GM11168 (cell line): ENCODE data around the gene IL22RA2.

Experiments
- in situ Hi-C: fragments of 300-500 bp; cut with MboI; formaldehyde crosslinking; loops from one replicate; pipeline ENCODE4 v1.12.0; 2022; ENCODE audit warnings: low sequenced_read_pairs; ENCODE audit not compliant: unreplicated experiment

Gene IL22RA2

DNA sequence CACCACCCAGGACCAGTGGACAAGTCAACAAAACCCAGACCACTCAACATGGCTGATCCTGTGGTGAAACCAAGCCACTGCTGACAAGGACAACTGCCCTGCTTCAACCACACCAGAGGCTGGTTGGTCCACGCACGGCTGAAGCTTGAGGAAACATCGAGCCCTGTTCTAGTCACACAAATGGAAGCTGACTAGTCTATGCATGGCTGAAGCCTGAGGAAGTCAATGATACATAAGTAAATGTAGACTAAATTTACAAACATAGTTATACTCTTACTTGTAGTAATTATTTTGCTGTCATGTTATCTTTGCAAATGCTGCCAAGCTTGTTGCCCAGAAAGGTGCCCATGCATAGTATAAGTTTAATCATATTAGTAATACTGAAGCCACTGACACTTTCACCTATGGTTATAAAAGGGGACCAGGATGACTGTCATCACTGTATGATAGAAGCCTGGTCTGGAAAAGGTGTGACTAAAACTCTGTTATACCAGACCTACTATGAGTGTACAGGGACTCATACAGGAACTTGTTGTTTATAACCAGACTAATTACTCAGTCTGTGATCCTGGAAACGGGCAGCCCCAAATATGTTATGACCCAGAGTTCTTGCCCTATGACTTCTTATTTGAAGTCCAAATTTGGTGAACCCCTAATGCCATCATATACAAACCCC lies 5.6 kb downstream of the IL22RA2 start:
- in situ Hi-C loops = no loop called here

DNA sequence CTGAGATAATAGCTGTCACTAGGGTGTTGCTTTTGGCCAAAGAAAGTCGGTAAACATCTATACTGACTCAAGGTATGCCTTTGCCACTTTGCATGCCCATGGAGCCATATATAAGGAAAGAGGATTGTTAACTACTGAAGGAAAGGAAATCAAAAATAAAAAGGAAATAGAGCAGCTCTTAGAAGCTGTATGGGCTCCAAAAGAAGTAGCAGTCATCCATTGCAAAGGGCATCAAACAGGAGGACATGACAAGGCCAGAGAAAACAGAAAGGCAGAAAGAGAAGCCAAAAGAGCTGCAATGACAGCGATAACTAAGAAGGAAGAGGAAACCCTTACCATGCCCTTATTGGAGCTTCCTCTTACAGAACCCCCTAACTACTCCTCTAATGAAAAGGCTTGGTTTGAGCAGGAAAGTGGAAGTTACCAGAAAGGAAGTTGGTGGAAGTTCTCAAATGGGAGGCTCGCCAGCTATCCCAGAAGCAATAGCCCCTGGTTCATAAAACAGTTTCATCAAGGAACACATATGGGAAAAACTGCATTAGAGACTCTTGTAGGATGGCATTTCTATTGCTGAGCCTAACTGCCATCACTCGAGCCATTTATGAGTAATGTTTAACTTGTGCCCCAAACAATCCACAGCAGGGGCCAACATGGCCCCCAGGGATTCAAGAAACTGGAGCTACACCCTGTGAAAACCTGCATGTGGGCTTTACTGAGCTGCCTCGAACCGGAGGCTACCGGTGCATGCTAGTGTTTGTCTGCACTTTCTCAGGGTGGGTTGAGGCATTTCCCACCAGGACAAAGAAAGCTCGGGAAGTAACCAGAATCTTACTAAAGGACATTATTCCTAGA lies 7.0 kb downstream of the IL22RA2 start:
- in situ Hi-C loops = no loop called here

DNA sequence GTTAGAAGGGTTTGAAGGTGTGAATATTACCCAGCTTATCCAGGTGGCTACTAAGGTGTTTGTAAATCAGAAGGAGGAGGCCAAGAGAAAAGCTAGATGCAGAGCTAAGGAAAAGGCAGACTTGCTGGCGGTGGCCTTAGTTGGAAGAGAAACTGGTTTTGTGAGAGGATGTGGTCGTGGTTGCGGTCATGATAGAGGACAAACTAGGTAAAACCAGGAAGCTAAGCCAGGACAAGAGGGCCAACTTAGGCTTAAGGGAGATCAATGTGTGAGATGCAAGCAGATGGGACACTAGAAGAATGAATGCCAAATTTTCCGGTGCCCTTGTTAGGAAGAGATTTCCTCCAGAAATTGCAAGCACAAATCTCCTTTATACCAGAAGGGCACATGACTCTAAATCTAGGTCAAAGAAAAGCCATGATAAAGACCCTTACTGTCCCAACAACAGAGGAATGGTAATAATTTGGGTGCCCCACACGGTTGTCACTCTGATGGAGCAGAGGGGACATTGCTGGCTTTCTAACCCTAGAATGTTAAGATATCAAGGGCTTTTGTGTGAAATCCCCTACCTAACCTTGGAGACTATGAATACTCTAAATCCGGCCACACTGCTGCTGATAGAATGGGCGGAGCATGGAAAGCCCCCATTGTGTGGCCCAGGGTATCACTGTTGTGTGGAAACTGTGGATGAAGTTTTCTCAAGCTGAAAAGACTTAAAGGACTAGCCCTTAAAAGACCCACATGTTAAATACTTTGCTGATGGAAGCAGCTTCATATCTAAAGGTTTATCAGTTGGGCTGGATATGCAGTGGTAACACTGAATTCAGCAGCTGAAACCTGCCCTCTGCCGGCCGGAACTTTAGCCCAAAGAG lies 7.8 kb downstream of the IL22RA2 start:
- in situ Hi-C loops = no loop called here

DNA sequence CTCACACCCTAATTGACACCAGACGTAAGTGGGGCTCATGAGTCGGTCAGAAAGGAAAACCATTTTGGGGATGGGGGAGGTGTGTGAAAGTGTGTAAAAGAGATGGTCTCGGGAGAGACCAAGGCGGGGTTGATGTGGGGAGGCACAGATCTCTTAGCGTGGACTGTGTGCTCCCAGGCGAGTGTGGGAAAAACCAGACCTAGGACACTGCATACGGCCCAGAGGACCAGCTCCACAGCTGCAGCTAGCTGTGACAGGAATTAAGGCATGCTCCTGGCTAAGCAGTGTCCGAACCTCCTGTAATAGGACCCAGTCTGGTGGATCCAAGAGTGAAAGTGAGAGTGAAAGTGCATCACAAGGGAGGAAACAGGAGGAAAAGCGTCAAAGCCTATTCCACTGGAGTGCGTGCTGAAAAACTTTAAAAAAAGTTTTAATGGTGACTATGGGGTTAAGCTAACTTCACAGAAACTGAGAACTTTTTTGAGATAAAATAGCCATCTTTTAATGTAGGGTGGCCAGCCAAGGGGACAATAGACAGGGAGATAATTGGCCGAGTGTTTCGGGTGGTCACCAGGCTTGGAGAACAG lies 9.6 kb downstream of the IL22RA2 start:
- in situ Hi-C loops = no loop called here

DNA sequence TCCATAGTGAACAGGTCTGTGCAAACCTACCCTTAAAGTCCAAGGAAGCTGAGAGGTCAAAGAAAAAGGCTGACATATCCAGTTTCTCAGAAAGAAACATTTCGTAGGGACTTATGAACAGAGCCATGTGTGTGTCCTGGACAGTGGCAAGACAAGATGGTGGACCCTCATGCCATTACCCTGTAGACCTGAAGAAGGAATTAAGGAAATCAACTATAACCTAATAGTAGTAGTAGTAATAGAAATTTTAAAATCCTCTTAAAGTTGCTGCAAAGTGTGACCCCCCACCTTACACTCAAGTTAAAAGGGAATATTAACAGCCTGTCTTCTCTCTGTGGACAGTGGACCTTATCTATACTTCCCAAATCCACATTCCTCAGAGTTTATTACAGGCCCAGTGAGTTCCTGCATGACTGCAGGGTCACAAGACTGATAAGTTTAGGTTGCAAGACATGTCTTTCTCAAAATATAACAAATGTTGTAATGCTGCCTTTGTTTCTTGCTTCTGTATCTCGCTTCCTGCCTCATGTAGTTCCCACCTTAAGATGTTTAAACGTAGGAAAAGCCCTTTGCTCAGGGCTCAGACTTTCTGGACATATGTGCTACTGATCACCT lies 10.6 kb downstream of the IL22RA2 start:
- in situ Hi-C loops = no loop called here

DNA sequence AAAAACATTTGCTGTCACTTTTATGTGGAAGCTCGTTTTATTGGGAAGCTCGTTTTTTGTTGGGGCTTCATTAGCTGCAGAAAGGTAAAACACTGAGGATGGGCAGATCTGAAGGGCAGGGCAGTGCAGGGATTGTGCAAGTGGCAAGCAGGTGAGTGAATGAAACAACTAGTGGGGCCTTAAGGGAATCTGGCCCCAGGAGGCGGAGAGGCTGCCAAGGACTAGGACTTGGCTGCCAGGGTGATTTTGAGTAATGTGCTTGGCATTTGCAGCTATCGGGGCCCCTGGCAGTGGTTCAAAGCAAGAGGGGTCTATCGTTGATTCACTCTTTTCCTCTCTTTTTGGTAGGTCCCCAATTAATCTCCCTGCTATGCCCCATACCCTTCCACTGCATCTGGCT lies 11.5 kb downstream of the IL22RA2 start:
- in situ Hi-C loops = no loop called here

DNA sequence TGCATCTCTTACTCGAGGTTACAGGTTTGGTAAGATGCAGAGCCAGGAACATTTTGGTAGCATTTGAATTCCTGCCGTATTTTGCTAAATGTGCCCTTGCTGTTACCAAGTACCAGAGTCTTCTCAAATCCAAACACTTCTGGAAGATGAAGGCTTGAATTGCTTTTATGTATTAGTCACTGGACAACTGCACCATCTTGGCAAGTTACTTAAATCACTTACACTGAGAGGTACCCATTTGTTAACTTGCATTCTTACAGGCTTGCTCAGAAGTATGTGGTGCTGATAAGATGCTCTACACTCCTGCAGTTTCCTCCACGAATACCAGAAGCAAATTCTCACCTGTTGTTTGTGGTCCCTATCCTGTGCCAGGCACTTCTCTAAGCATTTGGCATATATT lies 12.7 kb downstream of the IL22RA2 start:
- in situ Hi-C loops = no loop called here

DNA sequence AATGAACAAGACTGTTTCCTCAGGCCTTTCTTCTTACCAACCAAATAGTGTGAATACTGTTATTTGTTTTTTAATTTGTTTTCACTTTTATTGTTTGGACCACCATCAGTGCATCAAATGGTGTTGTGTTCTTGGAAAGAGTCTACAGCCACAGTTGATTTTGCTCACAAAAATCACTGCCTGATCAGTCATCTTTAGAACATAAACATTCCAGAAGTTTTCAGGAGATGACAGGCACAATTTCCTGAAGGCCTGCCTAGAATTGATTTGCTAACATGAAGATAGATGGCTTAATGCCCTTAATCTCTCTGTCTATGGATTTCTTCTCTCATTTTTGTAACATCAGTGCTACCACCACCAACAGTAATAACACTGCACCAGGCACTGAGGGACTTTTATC lies 13.5 kb downstream of the IL22RA2 start:
- in situ Hi-C loops = no loop called here

DNA sequence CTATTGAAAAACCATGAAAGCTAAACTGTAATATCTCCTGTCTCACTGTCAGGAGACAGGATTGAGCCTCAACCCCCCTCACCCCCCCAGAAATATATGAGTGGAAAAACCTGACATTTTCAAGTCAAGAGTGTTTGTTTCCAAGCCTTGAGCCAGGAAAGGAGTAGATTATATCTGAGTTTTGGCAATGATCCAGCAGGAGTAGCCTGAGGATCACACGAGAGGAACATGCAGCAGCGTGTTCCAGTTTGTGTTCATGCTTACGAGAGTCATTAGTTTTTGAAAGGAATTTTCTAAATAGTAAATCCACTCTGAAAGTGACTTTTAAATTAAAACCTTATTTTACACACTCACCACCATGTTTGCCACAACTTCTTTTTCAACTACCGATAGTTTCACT lies 15.8 kb downstream of the IL22RA2 start:
- in situ Hi-C loops = no loop called here

DNA sequence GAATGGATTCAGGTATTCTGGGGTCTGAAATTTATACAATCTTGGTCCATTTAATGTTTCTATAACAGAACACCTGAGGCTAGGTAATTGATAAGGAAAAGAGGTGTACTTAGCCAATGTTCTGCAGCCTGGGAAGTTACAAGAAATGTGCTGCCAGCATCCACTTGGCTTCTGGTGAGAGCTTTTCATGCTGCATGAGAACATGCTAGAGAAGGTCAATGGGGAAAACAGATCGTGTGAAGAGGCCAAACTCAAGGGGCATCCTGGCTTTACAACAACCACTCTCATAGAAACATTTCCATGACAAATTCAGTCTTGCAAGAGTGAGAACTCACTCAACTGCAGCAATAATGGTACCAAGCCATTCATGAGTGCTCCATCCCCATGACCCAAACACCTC lies 16.8 kb downstream of the IL22RA2 start:
- in situ Hi-C loops = no loop called here

DNA sequence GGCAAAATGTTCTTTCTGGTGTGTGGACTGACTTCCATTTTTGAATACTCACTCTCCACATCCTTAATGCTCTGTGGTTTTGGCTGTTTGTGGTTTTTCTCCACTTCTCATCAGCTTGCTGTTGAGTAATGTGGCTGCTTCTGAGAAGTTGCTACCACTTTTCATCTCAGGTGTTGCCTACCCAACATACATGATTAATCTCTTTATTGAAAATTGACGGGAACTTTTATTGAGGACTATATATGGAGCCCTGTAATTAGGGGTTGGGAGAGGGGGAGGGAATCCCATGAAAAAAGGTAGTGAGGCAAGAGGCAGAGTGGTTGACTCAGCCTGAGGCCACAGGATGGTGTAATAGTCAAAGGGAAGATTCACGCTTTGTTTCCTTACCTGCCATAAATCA lies 17.6 kb downstream of the IL22RA2 start:
- in situ Hi-C loops = no loop called here

DNA sequence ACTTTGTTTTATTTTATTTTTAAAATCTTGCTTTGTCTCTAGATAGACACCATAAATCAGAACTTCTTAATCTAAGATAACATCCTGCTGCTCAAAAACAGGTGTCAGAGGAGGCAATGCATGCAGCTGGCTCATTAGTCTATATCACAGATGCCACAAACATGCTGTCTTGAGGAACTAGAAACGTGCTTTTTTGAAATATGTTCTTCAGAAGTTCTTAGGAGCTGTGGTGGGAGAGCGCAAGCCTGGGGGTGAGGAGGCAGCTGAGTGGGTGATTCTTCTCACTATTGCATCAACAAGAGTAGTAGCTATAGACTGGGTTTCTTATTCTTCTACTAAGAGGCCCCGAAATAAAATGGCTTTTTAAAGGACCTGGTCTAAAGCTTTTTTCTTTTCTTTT lies 23.4 kb downstream of the IL22RA2 start:
- in situ Hi-C loops = no loop called here

DNA sequence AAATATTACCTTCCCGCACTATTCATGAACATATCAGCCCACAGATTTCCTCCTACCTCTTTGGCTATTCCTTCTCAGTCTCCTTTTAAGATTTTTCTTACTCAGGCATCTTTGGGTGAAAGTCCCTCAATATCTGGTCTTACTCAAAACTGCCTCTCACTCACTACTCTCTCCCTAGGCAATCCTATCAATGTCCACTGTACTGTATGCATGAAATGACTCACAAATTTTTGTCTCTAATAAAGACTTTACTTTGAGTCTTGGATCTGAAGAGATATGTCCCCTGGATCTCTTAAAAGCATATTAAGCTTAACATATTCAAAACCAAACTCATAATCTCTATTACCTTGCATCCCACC lies 24.4 kb downstream of the IL22RA2 start:
- in situ Hi-C loops = no loop called here

DNA sequence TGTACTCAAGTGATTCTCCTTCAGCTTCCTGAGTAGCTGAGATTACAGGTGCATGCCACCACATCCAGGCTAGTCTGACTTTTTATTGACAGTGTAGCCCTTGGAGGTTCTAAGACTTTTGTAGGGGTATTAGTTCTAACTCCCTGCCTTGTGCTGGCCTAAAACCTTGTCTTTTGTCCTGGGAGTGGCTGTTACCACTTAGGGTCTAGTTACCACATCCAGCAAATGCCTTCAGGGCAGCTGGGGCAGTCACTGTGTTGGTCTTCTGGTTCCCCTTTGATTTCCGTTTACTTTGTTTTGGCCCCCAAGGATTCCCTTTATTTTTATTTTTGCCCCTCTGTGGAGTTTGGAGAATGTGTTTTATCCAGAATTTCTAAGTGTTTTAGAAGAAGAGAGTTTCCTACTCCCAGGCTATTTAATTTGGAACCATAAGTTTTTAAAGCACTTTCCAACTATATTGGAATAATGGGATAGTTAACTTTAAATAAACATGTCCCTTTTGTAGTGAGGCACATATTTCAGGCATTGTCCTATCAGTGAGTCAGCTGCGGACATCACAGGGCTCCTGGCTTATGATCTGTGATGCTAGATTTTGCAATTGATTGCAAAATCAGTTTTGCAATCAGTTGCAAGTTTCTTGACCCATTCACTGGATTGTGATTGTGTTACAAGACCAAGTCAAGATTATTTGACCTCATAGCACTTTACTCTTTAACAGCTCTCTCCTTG lies 25.0 kb downstream of the IL22RA2 start:
- in situ Hi-C loops = no loop called here

DNA sequence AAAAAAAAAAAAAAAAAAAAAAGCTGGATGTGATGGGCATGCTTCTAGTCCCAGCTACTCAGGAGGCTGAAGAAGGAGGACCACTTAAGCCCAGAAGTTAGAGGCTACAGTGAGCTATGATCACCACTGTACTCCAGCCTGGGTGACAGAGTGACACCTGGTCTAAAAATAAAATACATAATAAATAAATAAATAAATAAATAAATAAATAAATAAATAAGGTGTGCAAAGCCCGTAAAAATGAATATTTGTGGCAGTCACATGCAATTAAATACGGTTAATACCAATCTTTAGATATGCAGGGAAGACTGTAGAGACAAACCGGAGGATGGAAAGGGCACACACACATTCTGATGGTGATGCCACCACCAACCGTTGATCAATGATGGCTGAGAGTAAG lies 26.2 kb downstream of the IL22RA2 start:
- in situ Hi-C loops = no loop called here

DNA sequence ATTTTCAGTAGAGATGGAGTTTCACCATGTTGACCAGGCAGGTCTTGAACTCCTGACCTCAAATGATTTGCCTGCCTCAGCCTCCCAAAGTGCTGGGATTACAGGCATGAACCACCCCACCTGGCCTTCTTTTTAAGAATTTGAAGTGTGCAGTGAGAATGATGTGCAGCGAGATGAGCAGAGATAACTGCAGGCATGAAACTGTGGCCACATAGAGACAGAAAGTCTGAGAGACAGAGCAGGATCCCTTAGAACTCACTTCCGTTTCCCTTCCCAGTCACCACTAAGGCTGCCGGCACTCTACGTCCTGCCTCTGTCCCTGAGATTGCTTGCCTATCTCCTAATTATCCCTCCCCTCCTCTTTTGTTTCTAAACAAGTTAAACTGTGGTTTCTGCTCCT lies 27.2 kb downstream of the IL22RA2 start:
- in situ Hi-C loops = no loop called here

DNA sequence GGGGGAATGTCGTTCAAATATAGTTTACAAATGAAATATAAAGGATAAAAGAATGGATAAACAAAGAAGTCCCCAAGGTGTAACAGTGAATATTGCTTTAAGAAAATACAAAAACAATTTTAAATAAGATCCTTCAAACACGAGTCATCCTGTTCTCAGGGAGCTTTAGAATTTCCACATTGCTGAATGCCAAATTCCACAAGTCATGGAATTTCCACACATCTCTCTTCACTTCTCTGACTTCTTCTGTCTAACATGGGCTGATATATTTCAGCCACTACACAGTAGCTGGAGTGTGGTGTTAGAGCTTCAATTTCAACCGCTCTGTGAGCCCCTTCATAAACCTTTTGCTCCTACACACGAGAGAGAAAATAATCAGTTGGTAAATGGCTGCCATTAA lies 28.0 kb downstream of the IL22RA2 start:
- in situ Hi-C loops = no loop called here

DNA sequence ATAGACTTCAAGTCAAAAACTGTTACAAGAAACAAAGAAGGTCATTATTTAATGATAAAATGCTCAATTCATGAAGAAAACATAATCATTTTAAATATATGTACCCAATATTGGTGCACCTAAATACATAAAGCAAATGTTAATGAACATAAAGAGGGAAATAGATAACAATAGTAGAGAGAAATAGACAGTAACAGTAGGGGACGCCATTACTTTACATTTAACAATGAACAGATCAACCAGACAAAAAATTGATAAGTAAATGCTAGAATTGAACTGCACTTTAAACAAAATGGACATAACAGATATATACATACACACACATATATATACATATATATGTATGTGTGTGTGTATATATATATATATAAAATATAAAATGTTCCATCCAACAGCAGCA lies 37.4 kb downstream of the IL22RA2 start:
- in situ Hi-C loops = no loop called here

DNA sequence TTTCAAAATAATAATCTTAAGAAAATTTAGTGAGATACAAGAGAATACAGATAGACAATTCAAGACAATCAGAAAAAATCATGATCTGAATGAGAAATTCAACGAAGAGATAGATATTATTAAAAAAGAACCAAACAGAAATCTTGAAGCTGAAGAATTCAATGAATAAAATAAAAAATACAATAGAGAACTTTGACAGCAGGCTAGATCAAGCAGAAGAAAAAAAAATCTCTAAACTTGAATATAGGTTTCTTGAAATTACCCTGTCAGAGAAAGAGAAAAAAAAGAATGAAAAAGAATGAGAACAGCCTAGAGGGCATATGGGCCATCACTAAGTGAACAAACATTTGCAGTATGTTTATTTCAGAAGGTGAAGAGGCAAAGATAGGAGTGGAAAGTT lies 39.0 kb downstream of the IL22RA2 start:
- in situ Hi-C loops = no loop called here

DNA sequence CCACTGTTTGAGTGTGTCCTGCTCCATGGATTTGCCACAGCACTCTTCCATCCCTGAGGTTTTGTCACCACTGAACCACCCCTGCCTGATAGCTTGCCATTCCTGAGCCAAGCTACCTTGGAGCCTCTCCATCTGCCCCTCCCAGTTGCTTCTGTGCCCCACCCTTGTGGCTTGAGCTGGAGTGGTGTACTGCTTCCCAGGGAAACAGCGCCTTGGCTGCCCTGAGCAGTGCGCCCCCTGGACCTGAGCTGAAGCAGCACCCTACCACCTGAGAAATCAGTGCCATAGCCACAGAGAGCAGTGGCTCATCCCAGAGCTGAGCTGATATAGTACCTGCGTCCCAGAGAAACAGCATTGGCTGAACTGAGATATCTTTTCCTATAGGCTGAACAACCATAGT lies 40.3 kb downstream of the IL22RA2 start:
- in situ Hi-C loops = no loop called here
